Renal pelvis (tissue), 4 donors: ENCODE results near the gene LRMDA. TPM values are rescaled to one million over a fixed set of nuclear protein-coding genes. Genes with fewer than 3 reads are reported as not detected.

Experiments used
- DNase-seq: peaks from one replicate; pipeline ENCODE4 v3.0.0-alpha.2; 2013
- polyA plus RNA-seq, 3 donors: library from polyadenylated mRNA; unstranded; fragments of 120-200 nt; gene quantifications; one replicate each; pipeline ENCODE4 v1.2.1, GENCODE V29; 2013; ENCODE audit not compliant: insufficient read length in 3 of 3

LRMDA gene
- polyA plus RNA-seq, 3 donors = 16.3 to 24.7 (median 22.1) TPM

DNA sequence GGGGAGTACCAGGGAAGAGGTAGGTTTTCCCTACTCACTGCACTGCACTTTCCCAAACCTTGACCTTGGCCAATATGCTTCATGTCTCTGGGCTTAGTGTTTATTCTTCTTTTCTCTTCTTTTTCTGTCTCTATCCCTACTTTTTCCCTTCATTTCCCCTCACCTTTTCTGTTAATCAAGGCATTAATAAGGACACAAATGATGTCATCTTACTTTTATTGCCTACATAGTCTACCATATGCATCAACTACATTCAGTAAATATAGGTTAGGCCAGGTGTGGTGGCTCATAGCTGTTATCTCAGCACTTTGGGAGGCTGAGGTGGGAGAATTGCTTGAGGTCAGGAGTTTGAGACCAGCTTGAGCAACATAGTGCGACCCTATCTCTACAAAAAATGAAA, 16.9 kb upstream of the LRMDA start:
- no peak for DNase-seq

DNA sequence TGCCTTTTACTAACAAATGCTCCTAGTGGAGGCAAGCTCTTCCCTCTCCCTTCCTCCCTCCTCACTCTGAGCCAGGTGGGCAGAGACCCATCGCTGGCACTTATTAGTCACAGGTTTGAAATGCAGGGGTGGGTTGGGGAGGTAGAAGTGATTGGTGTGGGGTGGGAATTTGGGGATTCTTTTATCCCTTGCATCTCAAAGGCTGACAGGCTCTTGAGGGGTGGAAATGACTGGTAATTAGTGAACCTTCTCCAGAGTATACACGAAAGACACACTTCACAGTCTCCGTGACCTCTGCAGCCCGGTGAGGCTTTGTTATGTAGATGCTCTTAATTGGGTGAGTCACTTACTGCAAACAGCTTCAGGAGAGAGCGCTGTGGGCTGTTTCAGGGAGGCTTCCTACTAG, 13.9 kb upstream of the LRMDA start:
- no peak for DNase-seq

DNA sequence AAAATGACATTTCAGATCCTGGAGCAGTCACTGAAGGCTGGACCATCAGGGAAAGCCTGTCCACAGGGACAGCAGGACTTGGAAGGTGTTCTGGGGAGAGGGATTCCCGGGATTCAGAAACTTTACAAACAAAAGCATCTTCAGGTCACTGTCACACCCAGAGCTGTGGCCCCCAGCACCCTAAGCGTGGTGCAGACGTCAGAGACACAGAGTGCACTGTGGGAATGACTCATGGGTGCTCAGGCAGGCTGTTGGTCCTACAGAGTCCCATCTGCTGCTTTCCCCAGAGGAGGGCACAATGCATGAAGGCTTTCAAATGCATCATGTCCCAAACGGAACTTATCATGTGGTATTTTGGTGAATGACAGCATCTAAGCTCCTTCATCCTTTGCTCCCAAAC, 13.1 kb upstream of the LRMDA start:
- DNase-seq = no peak

DNA sequence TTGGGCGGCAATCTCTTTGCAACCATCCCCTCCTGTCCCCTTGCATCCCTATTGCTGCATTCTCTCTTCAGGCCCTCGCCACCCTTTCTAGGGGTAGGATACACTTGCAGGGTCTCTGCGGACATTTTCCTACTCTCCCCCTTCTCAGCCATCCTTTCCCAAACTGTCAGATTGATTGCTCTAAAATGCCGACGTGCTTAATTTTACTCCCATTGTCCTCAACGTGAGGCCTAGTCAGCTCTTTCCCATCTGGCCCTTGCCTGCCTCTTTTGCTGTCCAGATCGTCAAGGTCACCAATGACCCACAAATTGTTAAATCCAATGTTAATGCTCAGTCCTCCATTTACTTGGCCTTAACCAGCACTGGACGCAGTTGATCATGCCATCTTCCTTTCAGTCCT, 12.7 kb upstream of the LRMDA start:
- no peak for DNase-seq

DNA sequence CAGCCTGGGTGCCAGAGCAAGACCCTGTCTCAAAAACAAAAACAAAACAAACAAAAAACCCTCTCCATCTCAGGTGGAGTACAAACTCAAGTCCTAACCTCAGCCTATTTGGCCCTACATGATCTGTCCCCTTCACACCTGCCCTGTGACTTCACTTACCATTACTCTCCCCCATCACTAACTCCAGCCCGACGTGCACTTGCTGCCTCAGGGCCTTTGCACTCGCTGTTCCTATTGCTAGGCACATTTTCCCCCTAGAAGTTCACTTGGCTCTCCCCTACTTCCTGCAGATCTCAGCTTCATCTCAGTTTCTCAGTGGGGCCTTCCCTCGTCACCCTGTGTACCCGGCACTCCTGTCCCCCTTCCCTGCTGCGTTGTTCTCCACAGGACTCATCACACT, 8.5 kb upstream of the LRMDA start:
- no peak for DNase-seq

DNA sequence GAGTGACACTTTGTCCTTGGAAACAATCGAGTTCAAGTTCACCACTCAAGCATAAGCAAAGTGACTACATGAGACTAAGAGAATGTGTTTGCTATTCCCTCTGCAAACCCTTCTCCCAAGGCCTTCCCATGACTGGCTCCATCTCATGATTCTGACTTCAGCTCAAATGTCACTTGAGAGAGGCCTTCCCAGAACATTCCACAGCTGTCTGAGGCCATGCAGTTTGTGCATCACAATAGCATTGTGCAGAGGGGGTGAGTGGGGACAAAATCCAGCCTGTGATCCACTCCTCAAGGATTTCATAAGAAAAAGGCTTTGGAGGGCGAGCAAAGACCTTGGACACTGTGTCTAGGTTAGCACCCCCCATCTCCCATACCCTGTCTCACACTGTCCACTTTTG, 6.9 kb upstream of the LRMDA start:
- no peak for DNase-seq

DNA sequence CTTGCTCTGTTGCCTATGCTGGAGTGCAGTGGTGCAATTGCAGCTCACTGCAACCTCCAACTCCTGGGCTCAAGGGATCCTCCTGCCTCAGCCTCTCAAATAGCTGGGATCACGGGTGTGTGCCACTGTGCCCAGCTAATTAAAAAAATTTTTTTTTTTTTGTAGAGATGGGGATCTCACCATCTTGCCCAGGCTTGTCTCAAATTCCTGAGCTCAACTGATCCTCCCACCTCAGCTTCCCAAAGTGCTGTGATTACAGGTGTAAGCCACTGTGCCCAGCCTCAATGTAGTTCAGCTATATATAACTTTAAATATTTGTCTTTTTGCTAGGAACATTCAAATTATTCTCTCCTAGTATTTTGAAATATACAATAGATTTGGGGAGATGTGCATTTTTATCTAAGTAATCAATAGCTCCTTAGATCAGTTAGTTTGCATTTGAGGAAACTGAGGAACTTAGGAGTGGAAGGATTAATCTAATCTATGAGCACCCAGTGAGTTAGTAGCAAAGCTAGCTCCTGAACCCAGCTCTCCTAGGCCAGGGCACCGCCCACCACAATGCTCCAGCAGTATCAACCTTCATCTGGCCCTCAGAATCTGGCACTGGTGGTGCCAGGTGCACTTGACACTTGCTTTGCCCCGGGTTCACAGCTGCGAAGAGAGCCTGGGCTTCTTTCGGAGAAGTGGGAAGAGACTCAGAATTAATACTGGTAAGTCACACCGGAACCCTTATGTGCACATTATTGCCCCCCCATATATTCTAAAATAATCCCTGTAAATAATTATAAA, 5.9 kb upstream of the LRMDA start:
- no peak for DNase-seq

DNA sequence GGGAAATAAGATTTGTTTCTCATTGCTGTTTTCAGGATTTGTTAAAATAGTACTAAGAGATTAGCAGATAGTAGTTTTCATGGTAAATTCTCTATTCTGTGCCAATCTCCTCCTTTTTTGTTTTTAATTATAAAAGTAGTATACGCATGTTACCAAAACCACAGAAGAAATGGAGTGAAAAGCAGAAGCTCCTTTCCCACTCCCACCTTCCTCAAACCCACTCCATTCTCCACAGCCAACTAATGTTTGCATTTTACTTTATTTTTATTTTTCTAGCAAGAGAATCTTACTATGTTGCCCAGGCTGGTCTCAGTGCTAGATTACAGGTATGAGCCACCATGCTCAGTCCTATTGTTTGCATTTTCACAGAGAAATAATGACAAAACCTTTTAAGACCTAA, 4.5 kb upstream of the LRMDA start:
- DNase-seq = no peak

DNA sequence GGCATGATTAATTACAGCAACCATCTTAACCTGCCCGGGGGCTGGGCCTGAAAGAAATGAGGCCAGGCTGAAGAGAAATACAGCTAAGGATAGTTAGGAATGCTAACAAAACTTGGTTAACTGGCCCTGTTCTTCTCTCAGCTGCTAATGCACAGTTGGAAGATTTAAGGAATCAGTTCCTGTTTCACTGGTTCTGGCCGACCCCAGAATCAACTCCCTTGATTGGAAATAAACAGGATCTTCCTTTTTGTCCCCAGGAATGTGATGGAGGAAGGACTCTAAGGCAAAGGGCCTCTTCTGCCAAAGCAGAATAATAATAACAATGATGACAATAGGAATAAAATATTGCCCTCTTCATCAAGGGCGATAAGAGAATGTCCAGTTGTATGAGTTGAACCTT, 3.5 kb upstream of the LRMDA start:
- DNase-seq = no peak

DNA sequence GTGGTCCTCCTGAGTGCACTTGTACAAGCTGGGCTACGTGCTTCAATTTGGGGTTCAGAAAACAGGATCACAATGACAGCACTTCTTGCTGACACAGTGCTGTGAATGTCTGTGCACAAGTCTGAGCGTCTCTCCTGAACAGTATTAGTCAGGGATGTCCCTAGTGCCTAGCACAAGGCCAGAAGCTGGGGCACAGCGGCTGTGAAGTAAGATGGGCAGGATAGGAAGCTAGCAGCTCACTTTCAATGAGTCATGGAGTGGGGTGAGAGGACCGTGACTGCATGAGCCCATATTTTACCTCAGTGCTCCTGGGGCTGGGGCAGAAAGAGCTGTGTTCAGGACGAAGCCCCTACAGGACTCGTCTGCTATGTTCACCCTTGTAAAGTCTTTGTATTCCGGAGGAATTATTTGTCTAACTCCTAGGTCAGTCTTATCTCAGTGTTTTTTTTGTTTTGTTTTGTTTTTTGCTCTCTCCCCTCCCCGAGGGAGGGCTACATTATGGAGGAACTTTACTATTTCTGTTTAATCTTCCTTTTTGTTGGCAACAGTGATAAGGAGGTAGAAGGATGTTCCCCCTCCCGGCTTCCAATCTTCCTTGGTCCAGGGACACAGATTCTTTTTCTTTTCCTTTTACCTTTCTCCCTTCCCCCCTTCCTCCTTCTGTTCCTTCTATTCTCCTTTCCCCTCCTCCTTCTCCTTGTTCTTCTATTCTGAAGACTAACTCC, 2.8 kb upstream of the LRMDA start:
- no peak for DNase-seq

DNA sequence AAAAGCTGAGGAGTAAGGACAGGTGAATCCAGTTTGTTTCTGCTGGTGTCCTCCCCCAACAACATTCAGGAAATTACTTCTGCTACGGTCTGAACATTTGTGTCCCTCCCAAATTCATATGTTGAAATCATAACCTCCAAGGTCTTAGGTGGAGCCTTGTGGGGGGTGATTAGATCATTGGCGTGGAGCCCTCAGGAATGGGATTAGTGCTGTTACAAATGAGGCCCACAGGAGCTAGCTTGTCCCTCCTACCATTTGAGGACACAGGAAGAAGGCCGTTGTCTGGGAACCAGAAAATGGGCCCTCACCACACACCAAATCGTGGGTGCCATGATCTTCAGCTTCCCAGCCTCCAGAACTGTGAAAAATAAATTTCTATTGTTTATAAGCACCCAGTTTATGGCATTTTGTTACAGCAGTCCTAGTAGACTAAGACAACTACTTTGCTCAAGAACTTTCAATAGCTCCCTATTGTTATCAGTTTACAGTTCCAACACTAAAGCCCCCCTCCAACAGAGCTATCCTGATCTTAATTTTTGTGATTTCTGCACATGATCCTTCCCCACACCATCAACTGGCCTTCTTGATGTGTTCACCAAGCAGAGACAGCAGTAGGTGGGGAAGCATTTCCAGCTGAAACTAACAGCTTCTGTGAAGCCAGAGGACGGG, 2.1 kb upstream of the LRMDA start:
- DNase-seq = no peak

DNA sequence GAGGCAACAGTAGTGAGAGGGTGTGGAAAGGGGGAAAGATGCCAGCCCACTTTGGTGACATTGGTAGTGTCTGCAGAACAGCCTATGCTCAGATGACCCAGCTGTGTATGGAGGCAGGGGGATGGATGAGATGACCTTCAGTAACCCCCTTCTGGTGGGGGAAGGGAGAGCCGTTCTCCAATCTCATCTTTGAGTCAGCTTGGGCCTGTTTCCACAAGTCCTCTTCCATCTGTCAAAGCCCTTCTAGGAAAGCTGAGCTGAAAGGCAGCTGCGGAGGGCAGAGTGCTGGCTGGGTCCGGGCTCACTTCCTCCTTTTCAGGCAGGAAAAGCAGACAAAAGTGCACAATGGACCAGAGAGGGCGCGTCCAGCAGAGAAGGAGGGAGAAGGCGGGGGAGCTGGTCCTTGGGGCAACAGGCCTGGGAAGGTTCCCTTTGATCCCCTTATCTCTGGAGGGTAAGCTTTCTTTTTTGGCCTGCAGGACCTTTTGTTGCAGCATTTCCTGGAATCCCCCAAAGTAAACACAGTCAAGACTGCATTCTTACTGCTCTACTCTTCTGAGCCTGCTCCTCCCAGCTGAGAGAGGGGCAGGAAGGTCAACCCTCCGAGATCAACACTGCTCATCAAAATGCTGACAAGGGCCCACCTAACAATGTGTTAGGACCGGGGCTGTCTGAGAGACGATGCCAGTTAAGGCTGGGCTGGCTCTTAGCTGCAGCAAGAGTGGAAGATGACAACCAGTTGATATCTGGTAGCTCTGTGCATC, 1.2 kb upstream of the LRMDA start:
- no peak for DNase-seq

DNA sequence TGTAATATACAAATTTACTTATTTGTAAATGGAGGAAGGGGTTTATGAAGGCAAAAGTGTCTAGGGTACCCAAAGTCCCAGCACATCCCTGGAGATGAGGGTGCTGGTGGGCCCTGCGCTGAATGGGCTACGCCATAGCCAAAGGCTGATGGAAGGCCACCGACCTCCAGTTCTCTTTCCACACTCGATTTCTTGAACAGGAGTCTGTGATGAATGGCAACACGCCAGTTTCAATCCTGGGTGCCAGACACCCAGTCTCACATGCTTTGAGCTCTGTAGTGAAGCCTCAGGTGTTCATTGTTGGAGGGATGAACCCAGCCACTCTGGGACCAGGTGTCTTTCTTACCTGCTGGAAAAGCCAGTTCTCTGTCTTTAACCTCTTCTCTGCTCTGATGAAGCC, 752 bp downstream of the LRMDA start:
- no peak for DNase-seq

DNA sequence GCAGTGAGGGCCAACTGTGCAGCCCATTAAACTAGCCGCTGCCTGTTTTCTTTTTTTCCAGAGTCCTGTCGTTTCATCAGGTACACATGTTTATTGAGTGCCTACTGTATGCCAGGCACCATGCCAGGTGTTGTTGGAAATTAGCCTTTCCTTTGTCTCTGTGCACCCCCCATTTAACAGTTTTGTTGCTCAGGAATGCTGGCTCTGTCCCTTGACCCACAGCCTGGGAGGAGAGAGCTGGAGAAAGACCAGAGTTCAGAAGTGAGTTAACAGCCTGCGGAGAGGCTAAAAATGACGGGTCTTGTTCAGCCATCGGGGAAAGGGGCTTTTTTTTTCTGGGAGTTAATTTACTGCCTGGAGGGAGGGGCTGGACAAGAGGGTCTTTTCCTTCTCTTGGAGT, 1.3 kb downstream of the LRMDA start:
- DNase-seq = no peak

DNA sequence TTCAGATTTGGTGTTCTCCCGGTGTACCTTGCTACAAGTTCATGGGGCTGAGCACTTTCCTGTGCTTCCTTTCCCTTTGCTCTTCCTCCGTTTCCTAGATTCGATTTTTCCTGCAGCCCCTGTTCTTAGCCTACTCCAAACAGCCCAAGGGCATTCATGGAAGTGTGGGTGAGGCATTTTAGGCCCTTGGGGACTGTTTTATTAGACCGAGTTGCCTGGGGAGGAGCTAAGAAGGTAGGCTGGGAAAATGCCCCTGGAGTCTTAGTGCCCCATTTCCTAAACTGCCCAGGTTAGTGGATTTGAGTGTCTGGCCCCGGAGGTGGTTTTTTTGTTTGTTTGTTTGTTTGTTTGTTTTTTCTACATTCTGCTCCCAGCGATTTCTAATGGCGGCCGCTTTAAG, 1.8 kb downstream of the LRMDA start:
- no peak for DNase-seq

DNA sequence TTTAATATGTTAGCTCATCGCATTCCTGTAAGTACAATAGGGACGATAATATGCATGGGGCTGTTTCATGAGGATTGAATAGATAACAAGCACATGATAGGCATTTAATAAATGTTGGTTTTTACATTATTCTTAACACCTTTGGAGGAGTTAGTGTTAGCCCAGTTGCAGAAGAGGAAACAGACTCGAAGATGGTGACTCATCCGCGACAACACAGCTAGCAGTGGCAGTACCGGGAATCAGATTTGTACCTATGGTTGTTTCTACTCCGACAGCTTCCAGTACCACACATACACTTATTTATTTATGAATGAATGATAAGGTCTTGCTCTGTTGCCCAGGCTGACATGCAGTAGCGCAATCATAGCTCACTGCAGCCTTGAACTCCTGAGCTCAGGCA, 2.9 kb downstream of the LRMDA start:
- no peak for DNase-seq

DNA sequence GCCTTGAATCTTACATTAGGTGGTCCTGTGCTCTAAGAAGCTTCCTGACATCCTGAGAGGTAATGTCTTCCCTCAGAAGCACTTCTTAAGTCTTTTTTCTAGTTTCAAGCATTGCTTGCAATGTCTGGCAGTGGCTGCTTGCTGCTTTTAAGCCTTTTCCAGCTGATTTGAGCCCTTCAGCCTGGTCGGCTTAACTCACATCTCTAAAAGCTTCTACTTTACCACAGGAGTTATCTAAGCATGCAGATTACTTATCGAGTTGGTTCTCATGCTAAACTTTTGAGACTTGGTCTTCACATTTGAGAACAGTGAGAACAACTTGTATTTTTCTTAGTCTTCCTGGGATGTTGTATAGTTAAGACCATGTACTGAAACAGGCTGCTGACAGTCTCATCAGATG, 3.9 kb downstream of the LRMDA start:
- no peak for DNase-seq

DNA sequence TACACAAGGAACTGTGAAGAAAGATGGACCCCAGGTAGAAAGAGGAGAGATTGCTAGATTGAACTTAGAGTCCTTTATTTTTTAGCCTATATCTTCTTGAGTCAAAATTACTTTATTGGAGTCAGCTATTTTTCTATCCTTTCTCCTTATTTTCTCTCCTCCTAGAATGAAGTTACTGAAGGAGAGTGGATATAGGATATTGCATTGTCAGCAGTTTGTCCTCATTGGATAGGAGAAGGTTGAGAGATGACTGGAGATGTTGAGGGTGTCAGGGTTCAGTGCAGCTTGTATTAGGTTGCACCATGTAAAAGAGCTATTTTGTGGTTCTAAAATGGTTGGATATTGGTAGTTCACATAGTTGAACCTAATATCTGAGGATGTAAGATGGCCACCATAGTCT, 5.5 kb downstream of the LRMDA start:
- DNase-seq = no peak

DNA sequence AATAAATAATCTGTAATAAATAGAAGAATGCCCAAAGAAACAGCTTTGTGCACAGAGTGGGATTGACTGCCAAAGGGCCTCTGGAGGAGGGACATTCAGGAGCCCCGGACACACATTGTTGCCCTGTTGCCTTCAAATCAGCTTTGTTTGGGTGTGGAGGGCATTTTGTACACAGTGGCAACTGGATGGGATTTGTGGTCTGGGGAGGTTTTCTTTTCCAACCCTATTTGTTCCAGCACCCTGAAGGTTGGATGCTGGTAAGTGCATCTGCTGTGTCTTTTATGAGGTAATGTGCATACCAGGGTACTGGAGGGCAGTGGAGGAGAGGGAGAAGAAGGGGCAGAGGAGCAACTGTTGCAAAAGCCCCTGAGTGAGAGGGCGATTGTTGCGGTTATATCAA, 6.3 kb downstream of the LRMDA start:
- DNase-seq = no peak

DNA sequence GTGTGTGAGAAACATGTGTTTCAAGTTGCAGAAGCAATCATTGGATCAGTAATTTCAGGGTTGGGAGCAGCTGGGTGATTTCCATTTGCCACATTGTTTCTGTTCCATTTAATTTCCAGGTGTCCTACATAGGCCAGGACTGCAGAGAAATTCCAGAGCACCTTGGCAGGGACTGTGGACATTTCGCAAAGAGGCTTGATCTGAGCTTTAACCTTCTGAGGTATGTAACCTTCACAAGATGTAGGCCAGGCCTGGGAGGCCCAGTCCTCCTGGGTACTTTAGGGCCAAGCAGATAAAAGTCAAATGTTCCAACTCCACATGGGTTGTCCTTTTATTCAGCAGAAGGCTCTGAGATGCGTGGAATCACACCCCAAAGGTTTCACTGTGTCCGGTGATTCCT, 6.9 kb downstream of the LRMDA start:
- DNase-seq = no peak

DNA sequence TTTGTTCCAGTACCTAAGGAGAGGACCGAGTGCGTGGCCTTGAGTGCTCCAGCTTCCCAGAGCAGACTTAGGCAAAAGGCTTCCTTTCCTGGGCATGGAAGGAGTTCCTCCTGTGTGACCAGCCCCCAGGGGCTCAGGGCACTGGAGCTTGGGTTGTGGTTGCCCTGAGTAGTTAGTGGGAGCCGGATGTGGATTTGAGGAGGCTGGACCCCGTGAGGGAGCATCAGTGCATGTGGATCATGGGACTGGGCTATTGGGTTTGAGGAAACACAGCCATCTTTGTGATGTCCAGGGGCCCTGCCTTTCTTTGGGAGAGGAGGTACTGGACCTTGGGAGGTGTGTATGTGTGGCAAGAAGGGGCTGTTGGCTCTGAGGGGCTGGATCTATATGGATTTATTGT, 8.4 kb downstream of the LRMDA start:
- DNase-seq = no peak

DNA sequence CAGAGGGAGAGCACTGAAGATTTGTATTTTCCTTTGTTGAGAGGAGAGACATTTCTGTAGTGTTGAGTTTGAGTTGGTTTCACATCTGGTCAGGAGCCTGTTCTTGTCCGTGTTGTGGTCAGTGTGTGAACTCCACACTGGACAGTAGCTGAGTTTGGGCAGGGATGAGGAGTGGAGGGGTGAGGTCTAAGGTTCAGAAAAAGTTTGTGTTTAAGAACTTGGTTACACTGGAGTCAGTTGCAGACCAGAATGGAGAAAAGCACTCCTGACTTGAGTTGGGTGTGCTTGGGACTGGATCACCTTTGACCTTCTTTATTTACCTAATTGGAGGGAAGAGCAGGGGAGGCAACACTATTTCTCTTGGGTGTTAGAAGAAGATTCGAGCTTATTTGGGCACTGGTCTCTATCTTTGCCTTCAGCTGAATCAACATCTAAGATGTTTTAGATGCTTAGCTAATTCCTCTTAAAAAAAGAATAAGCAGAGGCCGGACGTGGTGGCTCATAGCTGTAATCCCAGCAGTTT, 8.9 kb downstream of the LRMDA start:
- DNase-seq = no peak
